Measurements from ENCODE around the gene AIFM3.

DNA sequence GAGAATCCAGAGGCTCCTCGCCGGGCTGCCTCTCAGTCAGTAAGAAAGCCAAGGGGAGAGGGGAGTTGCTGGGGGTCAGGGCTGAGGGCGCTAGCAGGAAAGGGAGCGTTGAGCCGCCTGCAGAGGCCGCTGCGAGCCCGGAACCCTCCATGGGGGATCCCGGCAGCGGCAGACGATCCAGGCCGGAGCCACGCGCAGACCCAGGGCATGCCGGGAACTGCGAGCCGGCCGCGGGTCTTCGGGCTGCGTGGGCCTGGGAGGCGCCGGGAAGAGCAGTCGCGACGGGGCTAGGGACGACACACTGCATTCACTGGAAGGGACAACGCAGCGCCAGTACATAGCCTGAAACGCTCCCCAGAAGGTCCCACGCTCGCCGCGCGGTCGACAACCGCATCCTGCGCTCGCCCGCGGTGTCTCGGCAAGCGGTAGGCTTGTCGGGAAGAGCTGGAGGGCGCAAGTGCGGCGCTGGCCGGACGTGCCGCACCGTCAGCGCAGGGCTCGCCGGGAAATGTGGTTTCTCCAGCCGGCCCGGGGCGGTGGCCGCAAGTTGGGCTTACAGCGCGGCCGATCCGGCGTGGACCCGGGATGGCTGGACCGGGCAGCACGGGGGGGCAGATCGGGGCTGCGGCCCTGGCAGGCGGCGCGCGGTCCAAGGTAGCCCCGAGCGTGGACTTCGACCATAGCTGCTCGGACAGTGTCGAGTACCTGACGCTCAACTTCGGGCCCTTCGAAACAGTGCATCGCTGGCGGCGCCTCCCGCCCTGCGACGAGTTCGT, 14.9 kb downstream of the AIFM3 start, which contains the start of gene LZTR1:
- TF ChIP-seq CTCF (IDR thresholded peaks at IDR 0.05; ENCODE audit: low read depth, low read length, missing input control) (peak; percentile 37), YY1 (IDR thresholded peaks at IDR 0.05) (peak; percentile 66), GABPA (IDR thresholded peaks at IDR 0.05 in 1 of 2, conservative IDR thresholded peaks at IDR 0.05 in 1 of 2) (peak in 1 of 2 donors; percentile 65), JUND (IDR thresholded peaks at IDR 0.05) (no peak), RXRA (IDR thresholded peaks at IDR 0.05) (no peak), RAD21 (IDR thresholded peaks at IDR 0.05) (peak; percentile 15 to 67), SP1 (IDR thresholded peaks at IDR 0.05) (peak; percentile 29)
- TF ChIP-seq, protein P1, sequence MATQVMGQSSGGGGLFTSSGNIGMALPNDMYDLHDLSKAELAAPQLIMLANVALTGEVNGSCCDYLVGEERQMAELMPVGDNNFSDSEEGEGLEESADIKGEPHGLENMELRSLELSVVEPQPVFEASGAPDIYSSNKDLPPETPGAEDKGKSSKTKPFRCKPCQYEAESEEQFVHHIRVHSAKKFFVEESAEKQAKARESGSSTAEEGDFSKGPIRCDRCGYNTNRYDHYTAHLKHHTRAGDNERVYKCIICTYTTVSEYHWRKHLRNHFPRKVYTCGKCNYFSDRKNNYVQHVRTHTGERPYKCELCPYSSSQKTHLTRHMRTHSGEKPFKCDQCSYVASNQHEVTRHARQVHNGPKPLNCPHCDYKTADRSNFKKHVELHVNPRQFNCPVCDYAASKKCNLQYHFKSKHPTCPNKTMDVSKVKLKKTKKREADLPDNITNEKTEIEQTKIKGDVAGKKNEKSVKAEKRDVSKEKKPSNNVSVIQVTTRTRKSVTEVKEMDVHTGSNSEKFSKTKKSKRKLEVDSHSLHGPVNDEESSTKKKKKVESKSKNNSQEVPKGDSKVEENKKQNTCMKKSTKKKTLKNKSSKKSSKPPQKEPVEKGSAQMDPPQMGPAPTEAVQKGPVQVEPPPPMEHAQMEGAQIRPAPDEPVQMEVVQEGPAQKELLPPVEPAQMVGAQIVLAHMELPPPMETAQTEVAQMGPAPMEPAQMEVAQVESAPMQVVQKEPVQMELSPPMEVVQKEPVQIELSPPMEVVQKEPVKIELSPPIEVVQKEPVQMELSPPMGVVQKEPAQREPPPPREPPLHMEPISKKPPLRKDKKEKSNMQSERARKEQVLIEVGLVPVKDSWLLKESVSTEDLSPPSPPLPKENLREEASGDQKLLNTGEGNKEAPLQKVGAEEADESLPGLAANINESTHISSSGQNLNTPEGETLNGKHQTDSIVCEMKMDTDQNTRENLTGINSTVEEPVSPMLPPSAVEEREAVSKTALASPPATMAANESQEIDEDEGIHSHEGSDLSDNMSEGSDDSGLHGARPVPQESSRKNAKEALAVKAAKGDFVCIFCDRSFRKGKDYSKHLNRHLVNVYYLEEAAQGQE (IDR thresholded peaks at IDR 0.05), result peak; percentile 59
- TF ChIP-seq, protein P2, sequence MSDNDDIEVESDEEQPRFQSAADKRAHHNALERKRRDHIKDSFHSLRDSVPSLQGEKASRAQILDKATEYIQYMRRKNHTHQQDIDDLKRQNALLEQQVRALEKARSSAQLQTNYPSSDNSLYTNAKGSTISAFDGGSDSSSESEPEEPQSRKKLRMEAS (IDR thresholded peaks at IDR 0.05), result no peak

Data from liver (tissue), 3 donors.